ENCODE results near the gene VAV2.

DNA sequence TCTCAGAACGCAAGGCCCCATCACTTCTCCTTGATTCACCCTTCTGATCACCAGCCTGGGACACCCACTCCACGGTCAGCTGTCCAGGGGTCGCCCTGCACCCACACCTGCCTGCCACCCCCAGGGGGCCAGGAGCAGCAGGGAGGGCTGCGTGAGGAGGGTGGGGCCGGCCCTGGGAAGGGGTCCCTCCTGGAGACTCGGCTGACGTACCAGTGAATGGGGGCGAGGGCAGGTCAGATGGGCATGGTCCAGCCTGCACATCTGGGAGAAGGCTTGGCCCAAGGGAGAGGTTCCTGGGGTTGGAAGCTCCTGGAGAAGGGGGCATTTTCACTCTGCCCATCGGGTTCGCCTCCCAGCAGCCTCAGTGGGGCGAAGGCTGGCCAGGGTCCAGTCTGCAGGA, 232.2 kb downstream of the VAV2 start:
- TF ChIP-seq, protein P1, sequence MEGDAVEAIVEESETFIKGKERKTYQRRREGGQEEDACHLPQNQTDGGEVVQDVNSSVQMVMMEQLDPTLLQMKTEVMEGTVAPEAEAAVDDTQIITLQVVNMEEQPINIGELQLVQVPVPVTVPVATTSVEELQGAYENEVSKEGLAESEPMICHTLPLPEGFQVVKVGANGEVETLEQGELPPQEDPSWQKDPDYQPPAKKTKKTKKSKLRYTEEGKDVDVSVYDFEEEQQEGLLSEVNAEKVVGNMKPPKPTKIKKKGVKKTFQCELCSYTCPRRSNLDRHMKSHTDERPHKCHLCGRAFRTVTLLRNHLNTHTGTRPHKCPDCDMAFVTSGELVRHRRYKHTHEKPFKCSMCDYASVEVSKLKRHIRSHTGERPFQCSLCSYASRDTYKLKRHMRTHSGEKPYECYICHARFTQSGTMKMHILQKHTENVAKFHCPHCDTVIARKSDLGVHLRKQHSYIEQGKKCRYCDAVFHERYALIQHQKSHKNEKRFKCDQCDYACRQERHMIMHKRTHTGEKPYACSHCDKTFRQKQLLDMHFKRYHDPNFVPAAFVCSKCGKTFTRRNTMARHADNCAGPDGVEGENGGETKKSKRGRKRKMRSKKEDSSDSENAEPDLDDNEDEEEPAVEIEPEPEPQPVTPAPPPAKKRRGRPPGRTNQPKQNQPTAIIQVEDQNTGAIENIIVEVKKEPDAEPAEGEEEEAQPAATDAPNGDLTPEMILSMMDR (conservative IDR thresholded peaks at IDR 0.05; ENCODE audit: low read length): no peak
- TF ChIP-seq EZH2phosphoT487 (IDR thresholded peaks at IDR 0.05; ENCODE audit: borderline replicate concordance, low read depth, low read length): no peak
